ENCODE results near the gene CMAS. TPM values are rescaled to one million over a fixed set of nuclear protein-coding genes. Genes with fewer than 3 reads are reported as not detected.
"Not testable (repeated sequence)": the region's sequence is repeated elsewhere in the genome, so short reads cannot be mapped to it uniquely, and the experiment has no call there.

Gene CMAS
- 10 to 100 TPM; 28.8 to 36.3 (median 31.2) TPM for polyA plus RNA-seq (ENCODE audit: insufficient read length in 10 of 10)
- long read RNA-seq, donor 1, transcript CMAS-201 (8 exons, 1,787 nt), result major isoform, 13 of 18 reads
- long read RNA-seq, donor 1, partial matches to known transcripts, result 5 of 18 reads
- long read RNA-seq, donor 1, other reads (novel, unspliced or antisense), result 0 of 18 reads
- long read RNA-seq, donor 2, transcript CMAS-201 (8 exons, 1,787 nt), result major isoform, 9 of 9 reads
- long read RNA-seq, donor 2, partial matches to known transcripts, result 0 of 9 reads
- long read RNA-seq, donor 2, other reads (novel, unspliced or antisense), result 0 of 9 reads
- long read RNA-seq, donor 3, result 0 reads
- long read RNA-seq, donor 4, transcript CMAS-201 (8 exons, 1,787 nt), result major isoform, 10 of 12 reads
- long read RNA-seq, donor 4, partial matches to known transcripts, result 0 of 12 reads
- long read RNA-seq, donor 4, other reads (novel, unspliced or antisense), result 0 of 12 reads
- long read RNA-seq, donor 5, transcript CMAS-201 (8 exons, 1,787 nt), result major isoform, 8 of 8 reads
- long read RNA-seq, donor 5, partial matches to known transcripts, result 0 of 8 reads
- long read RNA-seq, donor 5, other reads (novel, unspliced or antisense), result 0 of 8 reads
- long read RNA-seq, donor 6, transcript CMAS-201 (8 exons, 1,787 nt), result major isoform, 18 of 19 reads
- long read RNA-seq, donor 6, partial matches to known transcripts, result 0 of 19 reads
- long read RNA-seq, donor 6, other reads (novel, unspliced or antisense), result 0 of 19 reads
- long read RNA-seq, donor 7, transcript CMAS-201 (8 exons, 1,787 nt), result major isoform, 13 of 13 reads
- long read RNA-seq, donor 7, partial matches to known transcripts, result 0 of 13 reads
- long read RNA-seq, donor 7, other reads (novel, unspliced or antisense), result 0 of 13 reads
- long read RNA-seq, donor 8, transcript CMAS-201 (8 exons, 1,787 nt), result major isoform, 15 of 16 reads
- long read RNA-seq, donor 8, partial matches to known transcripts, result 0 of 16 reads
- long read RNA-seq, donor 8, other reads (novel, unspliced or antisense), result 0 of 16 reads
- long read RNA-seq, donor 9, partial matches to known transcripts, result 0 of 2 reads
- long read RNA-seq, donor 9, other reads (novel, unspliced or antisense), result 0 of 2 reads

DNA sequence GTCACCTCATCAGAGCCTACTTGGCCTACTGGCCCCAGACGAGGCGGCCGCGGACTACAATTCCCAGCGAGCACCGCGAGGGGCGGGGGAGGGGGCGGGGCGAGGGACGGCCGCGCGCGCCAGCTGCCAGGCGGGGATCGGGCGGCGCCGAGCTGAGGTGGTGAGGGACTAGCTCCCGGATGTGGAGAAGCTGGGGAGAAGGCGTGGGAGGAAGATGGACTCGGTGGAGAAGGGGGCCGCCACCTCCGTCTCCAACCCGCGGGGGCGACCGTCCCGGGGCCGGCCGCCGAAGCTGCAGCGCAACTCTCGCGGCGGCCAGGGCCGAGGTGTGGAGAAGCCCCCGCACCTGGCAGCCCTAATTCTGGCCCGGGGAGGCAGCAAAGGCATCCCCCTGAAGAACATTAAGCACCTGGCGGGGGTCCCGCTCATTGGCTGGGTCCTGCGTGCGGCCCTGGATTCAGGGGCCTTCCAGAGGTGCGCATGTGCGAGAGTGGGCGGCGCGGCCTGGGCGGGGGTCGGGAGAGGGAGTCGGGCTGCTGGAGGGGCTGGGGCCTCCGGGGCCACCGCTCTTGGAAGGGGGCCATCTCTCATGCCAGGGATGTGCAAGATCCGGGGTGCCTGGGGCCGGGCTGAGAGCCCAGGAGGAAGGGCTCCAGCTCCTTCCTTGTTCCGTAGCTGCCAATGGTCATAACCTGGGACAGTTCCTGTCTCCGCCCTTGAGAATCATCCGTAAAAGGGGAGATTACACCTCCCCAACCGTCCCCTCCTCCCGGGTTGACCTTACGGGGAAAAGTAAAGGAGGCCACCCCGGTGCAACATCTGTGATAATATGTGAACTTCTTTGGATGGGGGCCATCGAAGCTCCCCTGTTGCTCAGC is at the start of gene CMAS:
Gene CMAS, plus strand, starts transcription at position 129 of the 878 bp plus-strand sequence. Its CDS starts 86 bp downstream, at position 215.
- DNase-seq, result peak; percentile 61 to 88 (median 73)

DNA sequence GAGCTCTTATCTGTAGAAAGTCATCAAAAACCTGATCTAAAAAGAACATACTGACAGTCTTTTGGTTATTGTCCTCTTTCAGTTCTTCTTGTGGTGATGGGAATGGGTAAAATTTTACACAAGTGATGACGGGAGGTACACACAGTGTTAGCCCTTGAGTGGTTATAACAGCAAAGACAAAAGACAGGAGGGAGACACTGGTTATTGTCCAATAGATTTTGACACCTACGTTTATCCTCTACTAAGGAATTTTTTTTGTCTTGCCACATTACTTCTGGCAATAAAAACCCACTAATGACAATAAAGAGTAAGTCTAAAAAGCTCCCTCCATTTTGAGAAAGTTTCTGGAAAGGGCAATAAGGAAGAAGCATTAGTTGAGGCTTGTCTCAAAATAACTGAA is 47.7 kb upstream of the CMAS start:
- no peak for DNase-seq

DNA sequence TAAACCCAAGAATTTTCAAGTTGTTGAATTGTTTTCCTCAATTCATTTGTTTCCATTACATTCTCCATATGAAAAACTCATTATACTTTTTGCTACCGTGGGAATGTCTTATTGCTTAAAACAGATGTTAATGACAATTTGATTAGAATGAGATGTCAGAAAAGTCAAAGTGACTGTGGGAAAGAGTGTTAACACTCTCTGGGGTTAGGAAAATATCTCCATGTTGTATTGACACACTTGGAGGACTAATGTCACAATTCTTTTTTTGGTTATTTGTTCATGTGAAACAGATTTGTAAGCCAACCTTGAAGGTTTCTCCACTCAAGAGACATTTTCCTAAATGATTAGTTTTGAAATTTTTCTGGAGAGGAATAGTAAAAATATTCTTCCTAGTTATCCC is 47.2 kb upstream of the CMAS start:
- no peak for DNase-seq

DNA sequence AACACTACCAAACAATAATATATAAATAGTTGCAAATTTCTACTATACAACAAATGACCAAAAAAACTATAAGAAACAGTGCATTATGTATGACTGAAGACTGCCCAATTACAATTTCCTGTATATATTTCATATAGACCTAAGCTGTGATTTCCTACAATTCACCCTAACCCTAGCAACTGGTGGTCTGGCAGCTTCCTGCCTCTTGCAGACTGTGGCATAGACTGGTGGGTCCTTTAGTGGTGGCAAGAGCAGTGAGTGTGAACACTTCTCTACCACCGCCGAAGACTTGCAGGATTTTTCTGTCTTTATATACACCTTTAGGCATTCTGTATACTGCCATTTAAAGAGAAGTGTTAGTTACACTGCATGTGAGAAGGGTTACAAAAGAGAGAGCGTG is 43.6 kb upstream of the CMAS start:
- no peak for DNase-seq

DNA sequence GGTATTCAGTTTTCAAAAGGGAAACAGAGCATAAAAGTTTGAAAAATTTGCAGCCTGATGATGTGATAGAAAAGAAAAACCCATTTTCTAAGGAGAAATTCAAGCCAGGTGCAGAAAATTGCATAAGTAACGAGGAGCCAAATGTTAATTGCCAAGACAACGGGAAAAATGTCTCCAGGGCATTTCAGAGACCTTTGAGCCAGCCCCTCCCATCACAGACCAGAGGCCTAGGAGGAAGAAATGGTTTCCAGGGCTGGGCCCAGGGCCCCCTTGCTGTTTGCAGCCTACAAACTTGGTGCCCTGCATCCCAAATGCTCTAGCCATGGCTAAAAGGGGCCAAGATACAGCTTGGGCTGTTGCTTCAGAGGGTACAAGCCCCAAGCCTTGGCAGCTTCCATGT is 38.2 kb upstream of the CMAS start:
- not testable (repeated sequence) for DNase-seq

DNA sequence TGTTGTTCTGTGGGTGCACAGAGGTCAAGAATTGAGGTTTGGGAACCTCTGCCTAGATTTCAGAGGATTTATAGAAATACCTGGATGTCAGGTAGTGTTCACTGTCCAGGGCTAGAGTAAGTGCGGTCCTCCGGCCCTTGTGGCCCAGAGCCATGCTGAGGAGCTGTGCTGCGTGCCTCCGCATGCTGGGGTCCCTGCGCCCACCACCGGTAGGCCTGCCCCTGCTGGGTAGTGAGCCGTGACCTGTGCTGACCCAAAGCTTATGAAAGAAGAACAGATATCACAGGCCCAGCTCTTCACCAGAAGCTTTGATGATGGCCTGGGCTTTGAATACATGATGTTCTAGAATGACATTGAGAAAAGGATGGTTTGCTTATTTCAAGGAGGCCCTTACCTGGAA is 37.8 kb upstream of the CMAS start:
- no peak for DNase-seq

DNA sequence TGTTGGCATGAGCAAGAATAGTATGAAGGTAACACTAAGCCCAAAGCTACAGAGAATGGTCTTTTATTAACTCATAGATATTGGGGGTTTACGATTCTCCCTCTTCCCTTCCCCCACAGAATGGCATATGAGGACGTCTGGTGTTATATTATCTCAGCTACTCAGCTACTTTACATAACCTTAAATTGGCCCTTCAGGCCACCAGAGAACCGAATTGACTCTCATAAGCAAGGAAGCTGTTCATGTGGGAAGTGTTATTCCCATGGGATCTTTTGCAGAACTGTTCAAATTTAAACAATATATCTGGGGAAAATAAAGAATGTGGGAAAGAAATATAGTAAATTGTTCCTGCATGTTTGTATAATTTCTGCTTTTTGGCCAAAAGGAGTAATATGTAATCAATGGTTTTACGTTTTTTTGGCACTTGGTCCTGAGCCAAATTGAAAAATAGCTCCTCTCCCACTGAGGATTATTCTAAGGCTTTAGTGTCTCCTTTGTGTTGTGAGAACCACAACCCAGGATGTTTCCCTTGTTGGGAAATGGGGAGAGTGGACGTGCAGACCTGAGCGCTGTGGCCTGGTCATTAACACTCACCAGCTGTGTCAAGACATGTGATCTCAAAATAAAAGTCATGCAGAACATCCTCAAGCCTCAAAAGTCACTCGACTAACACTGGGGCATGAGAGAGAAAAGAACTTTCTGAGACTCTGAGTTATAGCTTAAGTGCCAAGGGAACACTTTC is 31.8 kb upstream of the CMAS start:
- peak in 1 of 3 donors; percentile 43 for DNase-seq

DNA sequence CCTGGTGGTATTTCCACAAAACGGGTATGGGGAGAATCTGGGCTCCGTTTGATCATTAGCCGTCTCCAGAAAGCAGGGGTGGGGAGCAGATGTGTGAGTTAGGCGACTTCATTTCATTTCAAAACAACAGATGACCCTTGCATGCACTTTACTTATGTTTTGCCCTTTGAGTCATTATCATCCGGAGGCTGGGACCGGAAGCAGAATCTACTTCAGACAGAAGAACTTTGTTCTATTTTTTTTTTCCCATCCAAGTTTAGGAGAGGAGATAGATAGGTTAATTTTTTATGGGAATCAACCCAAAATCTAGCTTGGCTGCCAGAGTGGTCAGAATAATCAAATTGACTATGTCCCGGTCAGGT is 31.3 kb upstream of the CMAS start:
- no peak for DNase-seq

DNA sequence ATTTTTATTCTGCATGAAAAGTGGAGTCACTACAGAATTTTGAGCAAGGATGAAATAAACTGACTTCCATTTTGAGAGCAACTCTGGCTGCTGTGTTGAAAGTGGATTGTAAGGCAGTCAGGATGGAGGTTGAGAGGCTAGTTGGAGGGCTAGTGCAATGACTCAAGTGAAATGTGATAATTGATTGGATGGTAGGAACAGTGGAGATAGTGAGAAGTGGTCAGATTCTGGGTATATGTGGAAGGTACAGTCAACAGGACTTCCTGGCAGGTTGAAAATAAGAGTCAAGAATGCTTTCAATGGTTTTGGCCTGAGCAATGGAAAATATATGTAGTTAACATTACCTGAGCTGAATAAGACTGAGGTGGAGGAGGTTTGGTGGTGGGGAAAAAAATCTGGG is 29.0 kb upstream of the CMAS start:
- DNase-seq, result no peak

DNA sequence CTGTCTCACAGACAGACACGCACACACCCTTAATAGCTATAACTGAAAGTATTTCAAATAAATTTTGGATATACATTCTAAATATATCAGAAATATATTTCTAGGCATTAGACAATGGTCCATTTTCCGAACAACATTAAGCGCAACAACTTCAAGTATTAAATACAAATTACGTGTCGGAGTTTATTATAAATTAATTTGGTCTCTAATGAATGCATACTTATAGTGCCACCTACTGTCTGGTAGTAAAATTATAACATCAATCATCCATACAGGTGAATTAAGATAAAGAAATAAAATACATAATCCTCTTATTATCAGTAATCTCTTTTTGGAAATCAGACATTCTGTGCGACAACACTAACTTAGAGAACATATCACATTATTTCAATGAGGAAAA is 27.2 kb upstream of the CMAS start:
- DNase-seq, result peak in 1 of 3 donors; percentile 19

DNA sequence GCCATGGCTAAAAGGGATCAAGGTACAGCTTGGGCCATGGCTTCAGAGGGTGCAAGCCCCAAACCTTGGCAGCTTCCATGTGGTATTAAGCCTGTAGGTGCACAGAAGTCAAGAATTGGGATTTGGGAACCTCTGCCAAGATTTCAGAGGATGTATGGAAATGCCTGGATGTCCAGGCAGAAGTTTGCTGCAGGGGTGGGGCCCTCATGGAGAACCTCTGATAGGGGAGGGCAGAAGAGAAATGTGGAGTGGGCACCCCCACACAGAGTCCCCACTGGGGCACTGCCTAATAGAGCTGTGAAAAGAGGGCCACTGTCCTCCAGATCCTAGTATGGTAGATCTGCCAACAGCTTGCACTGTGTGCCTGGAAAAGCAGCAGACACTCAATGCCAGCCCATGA is 22.5 kb upstream of the CMAS start:
- DNase-seq, result not testable (repeated sequence)

DNA sequence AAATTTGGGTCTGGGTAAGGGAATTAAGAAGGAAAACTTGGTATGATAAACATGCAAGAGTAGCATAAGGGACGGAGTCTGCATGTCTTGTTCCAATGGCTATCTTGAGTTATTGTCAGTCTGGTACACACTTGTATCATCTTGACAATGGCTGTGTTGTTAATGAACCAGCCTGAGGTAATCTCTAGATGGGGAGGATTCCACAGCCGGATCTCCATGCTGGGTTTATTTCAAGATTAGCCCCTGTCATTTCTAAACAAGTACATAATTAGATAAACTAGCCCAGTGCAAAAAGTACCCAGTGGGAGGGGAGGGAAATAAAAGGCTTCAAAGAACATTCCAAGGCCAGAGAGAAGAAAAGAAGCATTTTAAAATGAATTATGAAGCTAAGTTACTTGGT is 16.5 kb upstream of the CMAS start:
- DNase-seq, result no peak

DNA sequence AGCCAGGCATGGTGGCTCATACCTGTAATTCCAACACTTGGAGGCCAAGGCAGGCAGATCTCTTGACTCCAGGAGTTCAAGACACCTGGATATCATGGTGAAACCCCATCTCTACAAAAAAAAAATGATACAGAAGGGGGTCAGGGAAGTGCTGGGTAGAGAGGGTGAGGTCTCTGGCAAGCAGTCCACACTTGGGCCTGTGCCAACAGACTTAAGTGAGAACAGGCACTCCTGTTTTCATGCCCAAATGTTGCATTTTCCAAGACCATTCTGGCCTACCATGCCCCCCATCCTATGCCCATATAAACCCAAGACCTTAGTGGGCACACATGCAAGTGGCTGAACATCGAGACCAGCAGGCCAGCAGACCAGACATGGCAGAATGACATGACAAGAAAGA is 16.0 kb upstream of the CMAS start:
- DNase-seq, result no peak

DNA sequence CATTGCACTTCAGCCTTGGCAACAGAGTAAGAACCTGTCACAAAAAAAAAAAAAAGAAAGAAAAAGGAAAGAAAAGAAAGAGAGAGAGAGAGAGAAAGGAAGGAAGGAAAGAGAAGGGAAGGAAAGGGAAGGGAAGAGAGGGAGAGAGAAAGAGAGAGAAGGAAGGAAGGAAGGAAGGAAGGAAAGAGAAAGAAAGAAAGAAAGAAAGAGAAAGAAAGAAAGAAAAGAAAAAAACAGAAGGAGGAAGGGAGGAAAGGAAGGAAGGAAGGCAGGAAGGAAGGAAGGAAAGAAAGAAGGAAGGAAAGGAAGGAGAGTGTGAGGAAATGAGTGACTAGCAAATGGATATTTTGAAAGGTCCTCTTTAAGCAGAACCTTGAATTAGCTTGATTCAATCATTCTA is 13.3 kb upstream of the CMAS start:
- DNase-seq, result no peak

DNA sequence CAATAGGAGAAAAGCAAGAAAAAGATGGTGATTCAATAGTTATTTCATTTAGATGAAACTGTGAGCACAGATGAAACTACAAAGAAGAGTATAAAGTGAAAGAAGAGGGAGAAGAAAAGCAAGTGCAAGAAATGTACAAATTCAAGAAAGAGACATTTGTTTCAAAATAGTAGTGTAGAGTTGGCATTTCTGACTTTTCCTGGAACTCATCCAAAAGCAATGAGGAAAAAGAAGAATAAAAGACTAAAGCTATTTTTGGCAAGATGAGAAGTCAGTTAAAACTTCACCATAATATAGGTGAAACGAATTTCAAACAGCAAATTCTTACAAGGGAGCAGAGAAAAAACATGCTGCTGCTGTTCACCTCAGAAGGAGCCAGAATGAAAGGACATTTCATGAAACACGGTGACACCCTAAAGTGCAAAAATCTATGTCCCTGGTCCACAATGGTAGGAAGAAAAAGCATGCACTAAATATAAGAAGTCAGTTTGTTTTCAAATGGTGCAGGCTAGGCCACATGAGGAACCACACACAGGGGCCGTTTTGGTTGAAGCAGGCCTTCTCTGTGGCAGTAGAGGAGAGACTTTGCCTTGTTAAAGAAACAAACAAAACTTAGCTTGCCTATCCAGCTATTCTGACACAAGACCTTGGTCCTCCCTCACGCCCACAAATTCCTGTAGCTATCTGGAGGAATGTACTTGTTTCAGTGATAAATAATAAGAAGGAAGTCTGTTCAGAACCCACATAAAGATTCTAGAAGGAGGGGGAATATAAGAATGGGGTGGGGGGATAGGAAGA is 11.1 kb upstream of the CMAS start:
- no peak for DNase-seq

DNA sequence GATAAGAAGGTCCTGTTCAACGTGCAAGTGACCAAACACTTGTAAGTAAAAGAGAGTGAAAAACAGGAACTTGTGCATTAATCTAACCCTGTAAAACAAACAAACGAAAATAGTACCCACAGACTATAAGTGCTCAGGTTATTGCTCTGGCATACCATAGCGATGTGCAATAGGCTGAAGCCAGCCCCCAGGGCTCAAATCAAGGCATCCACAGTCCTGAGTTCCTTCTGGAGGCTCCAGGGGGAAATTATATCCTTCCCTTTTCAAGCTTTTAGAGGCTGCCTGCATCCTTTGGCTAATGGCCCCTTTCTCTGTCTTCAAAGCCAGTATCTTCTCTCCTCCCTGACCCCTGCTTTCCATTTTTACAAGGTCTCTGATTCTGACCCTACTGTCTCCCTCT is 8.1 kb upstream of the CMAS start:
- DNase-seq, result no peak

DNA sequence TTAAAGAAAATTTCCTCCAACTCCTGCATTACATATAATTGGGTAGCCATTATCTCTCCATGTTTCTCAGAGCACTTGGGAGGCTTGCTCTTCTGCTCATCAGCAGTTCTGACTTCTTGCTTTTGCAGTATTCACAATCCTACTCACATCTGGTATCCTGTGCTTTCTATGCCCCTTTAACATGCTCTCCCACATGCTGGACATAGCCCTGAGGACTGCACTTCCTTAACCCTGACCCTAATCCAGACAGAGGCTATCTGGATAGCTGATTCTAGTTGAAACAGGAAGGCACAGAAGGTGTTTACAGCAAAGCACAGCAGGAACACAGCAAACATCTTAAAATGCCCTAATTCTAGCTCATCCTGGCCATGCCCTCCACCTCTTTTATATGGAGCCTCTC is 7.3 kb upstream of the CMAS start:
- no peak for DNase-seq

DNA sequence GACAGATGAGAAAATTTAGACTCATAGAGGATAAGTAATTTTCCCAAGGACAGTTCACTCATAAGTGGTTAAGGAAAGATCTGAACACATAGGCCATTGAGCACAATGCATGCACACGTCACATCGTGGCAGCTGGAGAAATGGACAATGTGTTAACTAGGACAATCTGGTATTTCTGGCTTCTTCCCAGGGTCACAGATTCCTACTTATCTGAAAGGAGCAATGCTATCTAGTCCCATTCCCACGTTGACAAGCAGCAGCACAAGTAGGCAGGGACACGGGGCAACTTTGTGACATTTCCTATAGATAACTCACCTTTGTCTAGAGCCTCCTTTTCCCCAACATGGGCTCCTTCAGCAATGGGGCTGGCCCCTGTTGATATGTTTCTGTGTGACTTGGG is 6.7 kb upstream of the CMAS start:
- no peak for DNase-seq

DNA sequence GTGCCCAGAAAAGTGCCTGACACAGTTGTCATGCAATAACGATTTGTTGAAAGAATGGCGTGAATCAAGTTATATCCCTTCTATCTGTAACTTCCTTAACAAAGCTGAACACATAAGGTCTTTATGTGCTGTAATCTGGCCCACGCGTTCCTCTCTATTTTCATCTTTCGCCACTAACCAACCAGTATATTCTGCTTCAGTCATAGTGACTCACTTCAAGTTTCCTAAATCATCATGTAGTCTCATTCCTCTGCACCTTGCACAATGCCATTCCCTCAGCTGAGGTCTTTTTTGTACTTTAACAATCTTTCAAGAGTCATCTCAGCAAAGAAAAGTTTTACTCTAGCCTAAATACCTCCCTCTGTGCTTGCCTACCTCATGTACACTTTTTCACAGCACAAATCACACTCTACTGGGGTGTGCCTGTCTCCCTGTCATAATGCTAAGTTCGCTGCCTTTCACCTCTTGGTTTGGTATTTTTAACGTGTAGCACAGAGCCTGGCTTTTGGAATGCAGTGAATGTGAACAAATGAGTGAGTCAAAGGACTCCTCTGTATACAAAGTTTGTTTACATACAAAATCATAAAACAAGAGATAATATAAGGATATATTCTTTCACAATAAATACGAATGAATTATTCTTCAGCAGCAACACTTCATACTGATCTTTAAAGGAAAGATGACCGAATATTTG is 2.9 kb upstream of the CMAS start:
- no peak for DNase-seq

All from muscle of back (tissue), 13 donors.